Peyer's patch (tissue), 4 donors: Measurements from ENCODE around the gene HEXD. TPM values are rescaled to one million over a fixed set of nuclear protein-coding genes. Genes with fewer than 3 reads are reported as not detected.

Source experiments
- DNase-seq, 3 donors: peaks; one replicate each; pipeline ENCODE4 v3.0.0-alpha.2; 2017 to 2019
- H3K27ac ChIP-seq, 4 donors: fragments of 200-600 bp; sonication (generic); one replicate each; pipeline ENCODE4 v1.5.1; 2016 to 2019
- H3K27me3 ChIP-seq, 2 donors: fragments of 200-600 bp; sonication (generic); one replicate each; pipeline ENCODE4 v1.5.1; 2019
- H3K36me3 ChIP-seq, 3 donors: fragments of 200-600 bp; sonication (generic); one replicate each; pipeline ENCODE4 v1.5.1; 2016 to 2019
- H3K4me1 ChIP-seq, 4 donors: fragments of 200-600 bp; sonication (generic); one replicate each; pipeline ENCODE4 v1.5.1; 2016 to 2019
- H3K4me3 ChIP-seq, 4 donors: fragments of 200-600 bp; sonication (generic); 1 replicate in 3 of 4; 2 replicates in 1 of 4; pipeline ENCODE4 v1.5.1; 2016 to 2019; ENCODE audit warnings: mild to moderate bottlenecking in 1 of 4
- H3K9me3 ChIP-seq, 4 donors: fragments of 200-600 bp; sonication (generic); one replicate each; pipeline ENCODE4 v1.5.1; 2016 to 2019; ENCODE audit warnings: mild to moderate bottlenecking in 1 of 4
- POLR2A ChIP-seq, 2 donors: fragments of 450-650 bp; IDR thresholded peaks; one replicate each; pipeline ENCODE4 v1.5.1; 2017; ENCODE audit warnings: antibody characterized with exemption in 2 of 2, mild to moderate bottlenecking in 2 of 2, moderate library complexity in 2 of 2
- total RNA-seq, 4 donors: library from RNA; depleted of rRNA; stranded (reverse); fragments of >200 nt; gene quantifications; one replicate each; pipeline ENCODE4 v1.1.0, GENCODE V29; 2016
- TF ChIP-seq, protein P1 (sequence below), 6 experiments: fragments of 450-650 bp in 4 of 6; fragments of 200-600 bp in 2 of 6; sonication (generic) in 1 of 6; IDR thresholded peaks; one replicate each; pipeline ENCODE4 v1.5.1; 2017 to 2019; ENCODE audit warnings: antibody characterized with exemption in 6 of 6, mild to moderate bottlenecking in 3 of 6, moderate library complexity in 1 of 6

Gene HEXD
- total RNA-seq, 4 donors from 2014 or later = 42.7 to 128 (median 80.5) TPM

DNA sequence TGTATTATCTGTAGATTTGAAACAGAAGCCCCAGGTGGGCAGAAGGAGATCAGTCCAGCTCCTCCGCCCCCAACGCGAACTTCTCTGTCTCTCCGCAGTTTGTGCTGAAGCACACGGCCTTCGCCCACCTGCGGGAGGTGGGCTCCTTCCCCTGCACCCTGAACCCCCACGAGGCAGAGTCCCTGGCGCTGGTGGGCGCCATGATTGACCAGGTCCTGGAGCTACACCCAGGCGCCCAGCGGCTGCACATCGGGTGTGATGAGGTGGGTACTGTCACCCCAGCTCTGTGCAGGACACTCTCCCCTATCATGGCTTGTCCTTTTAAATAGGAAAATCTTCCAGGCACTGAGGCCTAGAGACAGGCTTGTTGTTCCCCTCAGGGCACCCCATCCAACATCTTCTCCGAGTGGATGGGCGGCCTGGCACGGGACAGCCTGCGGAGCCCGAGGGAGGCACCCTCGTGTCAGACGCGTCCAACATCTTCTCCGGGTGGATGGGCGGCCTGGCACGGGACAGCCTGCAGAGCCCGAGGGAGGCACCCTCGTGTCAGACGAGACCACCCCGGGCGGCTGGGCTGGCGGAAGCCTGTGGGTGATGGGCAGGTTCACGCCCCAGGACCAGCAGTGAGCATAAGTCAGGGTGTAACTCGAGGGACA is 15.5 kb downstream of the HEXD start:
- Histone ChIP-seq H3K27me3 (no peaks in the 10 kb centered on the region), H3K36me3 (peaks cover 0 to 24% (median 0%) of the 10 kb centered on the region in 3 donors), H3K9me3 (no peaks in the 10 kb centered on the region), H3K4me1 (peaks cover 0 to 13% (median 0%) of the 10 kb centered on the region in 4 donors), H3K4me3 (no peak overlapping the region), H3K27ac (peak overlapping the region in 1 of 4 donors; percentile 47)
- DNase-seq = no peak
- TF ChIP-seq, protein P1, sequence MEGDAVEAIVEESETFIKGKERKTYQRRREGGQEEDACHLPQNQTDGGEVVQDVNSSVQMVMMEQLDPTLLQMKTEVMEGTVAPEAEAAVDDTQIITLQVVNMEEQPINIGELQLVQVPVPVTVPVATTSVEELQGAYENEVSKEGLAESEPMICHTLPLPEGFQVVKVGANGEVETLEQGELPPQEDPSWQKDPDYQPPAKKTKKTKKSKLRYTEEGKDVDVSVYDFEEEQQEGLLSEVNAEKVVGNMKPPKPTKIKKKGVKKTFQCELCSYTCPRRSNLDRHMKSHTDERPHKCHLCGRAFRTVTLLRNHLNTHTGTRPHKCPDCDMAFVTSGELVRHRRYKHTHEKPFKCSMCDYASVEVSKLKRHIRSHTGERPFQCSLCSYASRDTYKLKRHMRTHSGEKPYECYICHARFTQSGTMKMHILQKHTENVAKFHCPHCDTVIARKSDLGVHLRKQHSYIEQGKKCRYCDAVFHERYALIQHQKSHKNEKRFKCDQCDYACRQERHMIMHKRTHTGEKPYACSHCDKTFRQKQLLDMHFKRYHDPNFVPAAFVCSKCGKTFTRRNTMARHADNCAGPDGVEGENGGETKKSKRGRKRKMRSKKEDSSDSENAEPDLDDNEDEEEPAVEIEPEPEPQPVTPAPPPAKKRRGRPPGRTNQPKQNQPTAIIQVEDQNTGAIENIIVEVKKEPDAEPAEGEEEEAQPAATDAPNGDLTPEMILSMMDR (IDR thresholded peaks at IDR 0.05) = no peak
- TF ChIP-seq POLR2A (IDR thresholded peaks at IDR 0.05) = no peak

DNA sequence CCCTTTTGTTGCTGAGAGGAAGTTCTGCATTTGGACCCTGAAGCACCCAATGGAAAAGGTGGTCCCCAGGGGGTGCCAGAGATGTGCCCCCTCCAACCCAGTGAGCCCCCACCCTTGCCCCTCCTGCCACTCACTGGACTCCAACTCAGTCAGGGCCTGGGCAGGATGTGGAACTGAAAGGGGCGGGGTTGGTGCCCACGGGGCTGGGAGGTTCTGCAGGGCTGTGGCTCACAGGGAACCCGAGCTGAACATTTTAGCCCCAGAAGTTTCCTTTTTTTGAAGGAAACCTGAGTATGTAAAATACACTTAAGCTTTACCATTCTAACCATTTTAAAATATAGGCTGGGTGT is 16.0 kb downstream of the HEXD start:
- peak in 2 of 3 donors; percentile 75 to 78 for DNase-seq
- H3K4me1 ChIP-seq = peaks cover 0 to 13% (median 0%) of the 10 kb centered on the region in 4 donors
- H3K4me3 ChIP-seq = no peak overlapping the region
- no peaks in the 10 kb centered on the region for H3K27me3 ChIP-seq
- no peaks in the 10 kb centered on the region for H3K9me3 ChIP-seq
- H3K36me3 ChIP-seq = peaks cover 0 to 24% (median 0%) of the 10 kb centered on the region in 3 donors
- peak overlapping the region in 1 of 4 donors; percentile 47 for H3K27ac ChIP-seq
- TF ChIP-seq, protein P1 (IDR thresholded peaks at IDR 0.05) = no peak
- no peak for TF ChIP-seq POLR2A (IDR thresholded peaks at IDR 0.05)

DNA sequence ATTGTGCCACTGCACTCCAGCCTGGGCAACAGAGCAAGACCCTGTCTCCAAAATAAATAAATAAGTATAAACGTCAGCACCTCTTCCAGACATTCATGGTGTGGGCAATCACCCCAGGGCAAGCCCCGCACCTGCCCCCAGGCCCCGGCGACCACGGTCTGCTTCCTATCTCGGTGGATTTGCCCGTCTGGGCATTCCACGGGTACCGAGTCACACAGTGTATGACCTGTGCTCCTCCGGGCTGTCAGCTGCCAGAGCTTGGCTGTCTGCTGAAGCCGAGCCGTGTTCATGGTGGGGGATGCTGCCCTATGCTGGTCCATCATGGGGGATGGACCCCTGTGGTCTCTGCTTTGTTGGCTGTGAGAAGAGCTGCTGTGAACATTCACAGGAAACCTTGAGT is 17.0 kb downstream of the HEXD start:
- Histone ChIP-seq H3K4me1 (peaks cover 0 to 19% (median under 1%) of the 10 kb centered on the region in 4 donors), H3K36me3 (peaks cover 0 to 24% (median 0%) of the 10 kb centered on the region in 3 donors), H3K27ac (peak overlapping the region in 1 of 4 donors; percentile 47), H3K4me3 (no peak overlapping the region), H3K9me3 (no peaks in the 10 kb centered on the region), H3K27me3 (no peaks in the 10 kb centered on the region)
- TF ChIP-seq, protein P1 (IDR thresholded peaks at IDR 0.05) = no peak
- no peak for TF ChIP-seq POLR2A (IDR thresholded peaks at IDR 0.05)
- no peak for DNase-seq

DNA sequence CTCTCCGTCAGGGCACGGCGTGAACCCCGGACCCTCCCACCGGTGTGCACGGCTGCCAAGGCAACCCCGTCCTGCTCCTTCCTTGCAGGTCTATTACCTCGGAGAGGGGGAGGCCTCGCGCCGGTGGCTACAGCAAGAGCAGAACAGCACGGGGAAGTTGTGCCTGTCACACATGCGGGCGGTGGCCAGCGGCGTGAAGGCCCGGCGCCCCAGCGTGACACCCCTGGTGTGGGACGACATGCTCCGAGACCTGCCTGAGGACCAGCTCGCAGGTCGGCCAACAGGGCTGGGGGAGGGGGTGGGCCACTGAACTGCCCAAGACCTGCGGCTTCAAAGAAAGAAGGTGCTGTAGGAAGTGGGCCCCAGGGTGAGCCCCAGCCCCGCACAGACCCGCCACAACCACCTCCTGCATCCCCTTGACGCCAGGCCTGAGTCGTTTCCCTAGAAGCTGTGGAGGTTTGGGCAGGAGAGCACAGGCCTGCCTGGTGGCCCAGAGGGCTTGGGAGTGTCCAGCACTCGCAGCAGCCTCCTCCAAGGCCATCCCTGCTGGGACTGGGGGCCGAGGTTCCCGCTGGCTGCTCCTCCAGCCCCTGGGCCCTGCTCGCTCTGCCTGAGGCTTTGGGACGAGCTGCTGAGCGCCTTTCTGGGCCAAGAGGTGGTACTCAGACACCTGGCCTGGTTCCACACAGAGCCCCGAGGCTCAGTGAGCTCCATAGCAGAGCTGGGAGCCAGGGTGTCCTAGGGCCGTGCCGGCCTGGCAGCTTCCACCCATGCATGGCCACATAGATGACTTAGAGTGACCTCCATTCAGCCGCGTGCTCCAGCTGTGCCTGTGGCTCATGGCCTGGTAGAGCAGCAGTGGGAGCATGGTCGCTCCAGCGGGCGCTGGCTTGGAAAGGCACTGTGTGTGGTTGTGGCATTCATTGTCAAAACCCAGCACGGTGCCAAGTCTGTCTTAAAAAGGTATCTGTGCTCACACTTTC is 17.7 kb downstream of the HEXD start:
- no peak for TF ChIP-seq POLR2A (IDR thresholded peaks at IDR 0.05)
- TF ChIP-seq, protein P1 (IDR thresholded peaks at IDR 0.05) = no peak
- no peak overlapping the region for H3K27ac ChIP-seq
- H3K36me3 ChIP-seq = peaks cover 0 to 24% (median 0%) of the 10 kb centered on the region in 3 donors

DNA sequence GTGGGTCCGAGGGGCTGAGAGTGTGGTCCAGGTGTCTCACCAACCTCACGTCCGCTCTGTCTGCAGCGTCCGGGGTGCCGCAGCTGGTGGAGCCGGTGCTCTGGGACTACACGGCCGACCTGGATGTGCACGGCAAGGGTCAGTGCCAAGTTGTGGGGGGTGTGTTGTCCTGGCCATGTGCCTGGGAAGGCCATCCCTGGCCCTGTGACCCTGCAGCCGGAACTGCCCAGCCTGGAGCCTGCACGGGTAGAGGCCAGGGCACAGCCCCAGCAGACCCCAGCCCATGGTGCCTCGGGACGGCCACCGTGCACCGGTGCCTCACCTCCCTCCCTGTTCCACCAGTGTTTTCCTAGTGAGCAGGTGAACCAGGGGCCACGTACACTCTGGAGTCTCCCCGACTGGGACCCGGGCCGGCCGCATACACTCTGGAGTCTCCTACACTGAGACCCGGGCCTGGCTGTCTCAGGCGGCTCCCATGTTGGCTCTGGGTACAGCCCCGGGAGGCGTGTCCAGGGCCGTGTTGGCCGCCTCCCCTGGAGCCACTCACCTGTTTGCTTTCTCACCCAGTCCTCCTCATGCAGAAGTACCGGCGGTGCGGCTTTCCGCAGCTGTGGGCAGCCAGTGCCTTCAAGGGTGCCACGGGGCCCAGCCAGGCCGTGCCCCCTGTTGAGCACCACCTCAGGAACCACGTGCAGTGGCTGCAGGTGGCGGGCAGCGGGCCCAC is 18.6 kb downstream of the HEXD start:
- Histone ChIP-seq H3K27ac (no peak overlapping the region), H3K27me3 (no peaks in the 10 kb centered on the region), H3K4me1 (peaks cover 0 to 35% (median 8%) of the 10 kb centered on the region in 4 donors), H3K9me3 (no peaks in the 10 kb centered on the region), H3K4me3 (no peak overlapping the region), H3K36me3 (peaks cover 0 to 27% (median 0%) of the 10 kb centered on the region in 3 donors)
- TF ChIP-seq, protein P1 (IDR thresholded peaks at IDR 0.05) = no peak
- no peak for TF ChIP-seq POLR2A (IDR thresholded peaks at IDR 0.05)
- DNase-seq = no peak

More for the DNA sequence above, 17.7 kb downstream of the HEXD start:
- no peaks in the 10 kb centered on the region for H3K27me3 ChIP-seq
- H3K4me3 ChIP-seq = no peak overlapping the region
- H3K4me1 ChIP-seq = peaks cover 0 to 26% (median 4%) of the 10 kb centered on the region in 4 donors
- no peak for DNase-seq
- no peaks in the 10 kb centered on the region for H3K9me3 ChIP-seq
